Neural progenitor cell (in vitro differentiated cells): ENCODE data around the gene AMIGO1. TPM values are rescaled to one million over a fixed set of nuclear protein-coding genes. Genes with fewer than 3 reads are reported as not detected.

ENCODE experiments used
- DNase-seq: peaks from one replicate; pipeline ENCODE4 v3.0.0-alpha.2; 2016; ENCODE audit warnings: low spot score
- H2AFZ ChIP-seq: fragments of 200-600 bp; sonication (generic); replicated peaks from 2 replicates; pipeline ENCODE4 v1.6.1; 2016; ENCODE audit warnings: antibody characterized with exemption
- H3F3A ChIP-seq: fragments of 200-600 bp; sonication (generic); 2 replicates; pipeline ENCODE4 v1.6.1; 2016; ENCODE audit warnings: antibody characterized with exemption, low read depth
- H3K27ac ChIP-seq: fragments of 200-600 bp; sonication (generic); 2 replicates; pipeline ENCODE4 v1.5.1; 2016; ENCODE audit warnings: mild to moderate bottlenecking
- H3K27me3 ChIP-seq: fragments of 200-600 bp; sonication (generic); 2 replicates; pipeline ENCODE4 v1.6.1; 2016; ENCODE audit warnings: mild to moderate bottlenecking, moderate library complexity
- H3K36me3 ChIP-seq: fragments of 200-600 bp; sonication (generic); 2 replicates; pipeline ENCODE4 v1.5.1; 2016
- H3K4me1 ChIP-seq: fragments of 200-600 bp; sonication (generic); 2 replicates; pipeline ENCODE4 v1.6.1; 2016; ENCODE audit warnings: mixed run types
- H3K4me2 ChIP-seq: fragments of 200-600 bp; sonication (generic); 2 replicates; pipeline ENCODE4 v1.6.1; 2016
- H3K4me3 ChIP-seq: fragments of 200-600 bp; sonication (generic); 2 replicates; pipeline ENCODE4 v1.5.1; 2016
- H3K79me2 ChIP-seq: fragments of 200-600 bp; sonication (generic); 2 replicates; pipeline ENCODE4 v1.6.1; 2016; ENCODE audit warnings: low read depth
- H3K9ac ChIP-seq: fragments of 200-600 bp; sonication (generic); 2 replicates; pipeline ENCODE4 v1.6.1; 2016
- H3K9me3 ChIP-seq: fragments of 200-600 bp; sonication (generic); 2 replicates; pipeline ENCODE4 v1.5.1; 2016; ENCODE audit warnings: low read depth
- H4K20me1 ChIP-seq: fragments of 200-600 bp; sonication (generic); 2 replicates; pipeline ENCODE4 v1.6.1; 2016; ENCODE audit warnings: low read depth
- H3K27ac Mint-ChIP-seq: 3 replicates; pipeline ENCODE4 v1.8.0; 2021; ENCODE audit warnings: mixed read lengths
- H3K27me3 Mint-ChIP-seq: 2 replicates; pipeline ENCODE4 v1.8.0; 2022; ENCODE audit warnings: low read depth, mild to moderate bottlenecking, inconsistent platforms, moderate library complexity, mixed read lengths; ENCODE audit not compliant: insufficient read depth
- H3K36me3 Mint-ChIP-seq: 3 replicates; pipeline ENCODE4 v1.8.0; 2021; ENCODE audit warnings: mixed read lengths
- H3K4me1 Mint-ChIP-seq: 3 replicates; pipeline ENCODE4 v1.8.0; 2021; ENCODE audit warnings: mixed read lengths
- H3K4me3 Mint-ChIP-seq: 3 replicates; pipeline ENCODE4 v1.8.0; 2021; ENCODE audit warnings: mild to moderate bottlenecking, moderate library complexity, mixed read lengths
- H3K9me3 Mint-ChIP-seq: 3 replicates; pipeline ENCODE4 v1.8.0; 2020; ENCODE audit warnings: mixed read lengths
- EZH2 ChIP-seq: fragments of 200-600 bp; sonication (generic); IDR thresholded peaks from 2 replicates; pipeline ENCODE4 v1.6.1; 2017; ENCODE audit warnings: antibody characterized with exemption, mild to moderate bottlenecking, moderate library complexity
- EZH2phosphoT487 ChIP-seq: fragments of 200-600 bp; sonication (generic); IDR thresholded peaks from 2 replicates; pipeline ENCODE4 v1.6.1; 2017; ENCODE audit warnings: antibody characterized with exemption
- total RNA-seq: library from RNA; depleted of rRNA; stranded (reverse); fragments of >200 nt; gene quantifications from 2 replicates; pipeline ENCODE4 v1.2.3, GENCODE V29; 2015; ENCODE audit warnings: low replicate concordance
- TF ChIP-seq, protein P1 (sequence below): fragments of 200-600 bp; sonication (generic); IDR thresholded peaks from 2 replicates; pipeline ENCODE4 v1.5.1; 2017; ENCODE audit warnings: antibody characterized with exemption, mild to moderate bottlenecking

The AMIGO1 gene
- total RNA-seq, 1 donor from 2014 or later: 4.5 TPM

DNA sequence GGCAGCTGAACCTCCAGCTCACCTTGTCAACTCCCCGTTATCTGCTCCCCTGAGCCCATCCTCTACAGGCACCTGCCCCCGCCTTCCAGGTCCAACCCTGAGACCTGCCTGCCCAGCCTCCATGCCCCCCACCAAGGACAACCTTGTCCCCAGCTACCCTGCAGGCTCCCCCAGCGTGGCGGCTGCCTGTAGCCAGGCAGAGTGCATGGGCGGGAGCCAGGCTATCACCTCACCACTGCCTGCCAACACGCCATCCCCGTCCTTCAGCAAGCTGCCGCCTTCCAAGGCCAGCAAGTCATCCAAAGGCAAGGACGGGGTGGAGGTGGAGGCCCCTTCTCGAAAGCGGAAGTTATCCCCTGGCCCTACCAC, 18.6 kb downstream of the AMIGO1 start:
- Histone ChIP-seq H3K4me3 (no peak overlapping the region), H3K27ac (no peak overlapping the region), H3K27me3 (no peaks in the 10 kb centered on the region), H2AFZ (no peak overlapping the region), H3K4me1 (peaks cover 5% of the 10 kb centered on the region), H3K9ac (no peak overlapping the region), H4K20me1 (no peaks in the 10 kb centered on the region), H3K4me2 (no peak overlapping the region), H3K9me3 (no peaks in the 10 kb centered on the region), H3K79me2 (peaks cover 6% of the 10 kb centered on the region), H3F3A (peaks cover 14% of the 10 kb centered on the region), H3K36me3 (no peaks in the 10 kb centered on the region)
- H3K36me3 Mint-ChIP-seq: peaks cover 6% of the 10 kb centered on the region
- H3K9me3 Mint-ChIP-seq: no peaks in the 10 kb centered on the region
- no peak overlapping the region for H3K4me3 Mint-ChIP-seq
- peaks cover 16% of the 10 kb centered on the region for H3K27me3 Mint-ChIP-seq
- TF ChIP-seq EZH2 (no peak), EZH2phosphoT487 (no peak)
- TF ChIP-seq, protein P1, sequence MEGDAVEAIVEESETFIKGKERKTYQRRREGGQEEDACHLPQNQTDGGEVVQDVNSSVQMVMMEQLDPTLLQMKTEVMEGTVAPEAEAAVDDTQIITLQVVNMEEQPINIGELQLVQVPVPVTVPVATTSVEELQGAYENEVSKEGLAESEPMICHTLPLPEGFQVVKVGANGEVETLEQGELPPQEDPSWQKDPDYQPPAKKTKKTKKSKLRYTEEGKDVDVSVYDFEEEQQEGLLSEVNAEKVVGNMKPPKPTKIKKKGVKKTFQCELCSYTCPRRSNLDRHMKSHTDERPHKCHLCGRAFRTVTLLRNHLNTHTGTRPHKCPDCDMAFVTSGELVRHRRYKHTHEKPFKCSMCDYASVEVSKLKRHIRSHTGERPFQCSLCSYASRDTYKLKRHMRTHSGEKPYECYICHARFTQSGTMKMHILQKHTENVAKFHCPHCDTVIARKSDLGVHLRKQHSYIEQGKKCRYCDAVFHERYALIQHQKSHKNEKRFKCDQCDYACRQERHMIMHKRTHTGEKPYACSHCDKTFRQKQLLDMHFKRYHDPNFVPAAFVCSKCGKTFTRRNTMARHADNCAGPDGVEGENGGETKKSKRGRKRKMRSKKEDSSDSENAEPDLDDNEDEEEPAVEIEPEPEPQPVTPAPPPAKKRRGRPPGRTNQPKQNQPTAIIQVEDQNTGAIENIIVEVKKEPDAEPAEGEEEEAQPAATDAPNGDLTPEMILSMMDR: no peak
- H3K4me1 Mint-ChIP-seq: peaks cover 11% of the 10 kb centered on the region
- H3K27ac Mint-ChIP-seq: no peak overlapping the region
- no peak for DNase-seq

DNA sequence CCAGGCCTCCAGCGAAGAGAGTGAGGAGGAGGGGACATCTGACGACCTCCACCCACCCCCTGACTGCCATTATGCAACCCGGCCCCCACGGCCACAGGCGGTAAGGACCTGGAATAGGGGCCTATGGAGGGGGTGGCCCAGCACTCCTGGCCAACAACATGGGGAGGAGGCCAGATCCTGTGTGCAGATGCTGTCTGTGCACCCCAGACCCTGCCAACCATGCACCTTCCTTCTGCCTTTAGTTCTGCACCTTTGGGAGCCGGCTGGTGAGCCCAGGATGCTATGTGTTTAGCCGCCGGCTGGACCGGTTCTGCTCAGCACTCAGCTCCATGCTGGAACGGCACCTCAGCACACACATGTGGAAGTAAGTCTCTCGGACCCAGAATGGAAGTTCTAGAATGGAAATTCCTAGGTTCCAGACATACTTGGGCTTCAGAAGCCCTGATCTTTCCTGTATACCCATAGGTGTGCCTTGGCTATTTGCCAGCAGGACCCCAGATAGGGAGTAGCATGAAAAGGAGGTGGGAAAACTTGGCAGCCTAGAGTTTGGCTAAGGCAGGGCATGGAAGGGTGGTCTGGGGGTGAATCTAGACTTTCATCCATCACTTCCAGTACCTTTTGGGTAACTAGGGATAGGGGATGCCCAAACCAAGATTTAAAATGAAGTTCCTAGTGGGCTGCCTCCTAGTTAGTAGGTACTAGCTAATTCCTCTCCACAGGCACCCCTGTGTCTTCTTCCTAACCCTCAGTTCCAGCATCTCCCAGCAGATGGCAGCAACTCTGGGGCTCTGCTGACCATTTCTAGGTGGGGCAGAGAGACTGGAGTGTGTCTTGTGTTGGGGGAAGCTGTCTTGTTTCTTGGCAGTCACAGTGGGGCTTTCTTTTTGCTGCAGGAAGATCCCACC, 19.2 kb downstream of the AMIGO1 start:
- Mint-ChIP-seq H3K4me3 (no peak overlapping the region), H3K4me1 (peaks cover 14% of the 10 kb centered on the region)
- H3K36me3 ChIP-seq: no peaks in the 10 kb centered on the region

DNA sequence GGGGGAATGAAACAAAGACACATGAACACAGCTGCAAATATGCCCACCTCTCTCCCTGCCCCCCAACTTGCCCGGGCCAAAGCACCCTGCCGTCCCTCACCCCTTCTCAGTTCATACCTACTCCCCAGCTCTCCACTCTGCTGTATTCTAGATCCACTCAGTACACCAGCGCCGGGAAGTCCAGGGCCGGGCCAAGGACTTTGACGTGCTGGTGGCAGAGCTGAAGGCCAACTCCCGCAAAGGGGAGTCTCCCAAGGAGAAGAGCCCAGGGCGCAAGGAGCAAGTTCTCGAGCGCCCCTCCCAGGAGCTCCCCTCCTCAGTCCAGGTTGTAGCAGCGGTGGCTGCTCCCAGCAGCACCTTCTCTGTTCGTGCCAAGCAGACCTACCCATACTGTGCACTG, 20.8 kb downstream of the AMIGO1 start:
- Histone ChIP-seq H3F3A (peaks cover 8% of the 10 kb centered on the region), H3K4me2 (no peak overlapping the region), H3K4me3 (no peak overlapping the region), H2AFZ (no peak overlapping the region), H3K27me3 (no peaks in the 10 kb centered on the region), H3K27ac (no peak overlapping the region), H3K4me1 (peaks cover 8% of the 10 kb centered on the region), H3K36me3 (no peaks in the 10 kb centered on the region), H3K9ac (no peak overlapping the region), H3K79me2 (peaks cover 5% of the 10 kb centered on the region), H3K9me3 (no peaks in the 10 kb centered on the region), H4K20me1 (no peaks in the 10 kb centered on the region)
- Mint-ChIP-seq H3K27me3 (peaks cover 15% of the 10 kb centered on the region), H3K27ac (no peak overlapping the region), H3K9me3 (no peaks in the 10 kb centered on the region), H3K4me1 (peaks cover 10% of the 10 kb centered on the region), H3K4me3 (no peak overlapping the region), H3K36me3 (peaks cover 6% of the 10 kb centered on the region)
- TF ChIP-seq, protein P1: no peak
- no peak for TF ChIP-seq EZH2phosphoT487
- no peak for TF ChIP-seq EZH2
- no peak for DNase-seq

More for the DNA sequence above, 19.2 kb downstream of the AMIGO1 start:
- peak; percentile 73 for DNase-seq
- H3K9me3 ChIP-seq: no peaks in the 10 kb centered on the region
- H3K27me3 Mint-ChIP-seq: peaks cover 16% of the 10 kb centered on the region
- no peaks in the 10 kb centered on the region for H3K9me3 Mint-ChIP-seq
- no peak overlapping the region for H3K27ac ChIP-seq
- no peak overlapping the region for H2AFZ ChIP-seq
- H3K79me2 ChIP-seq: peaks cover 6% of the 10 kb centered on the region
- H3K4me3 ChIP-seq: no peak overlapping the region
- H3K36me3 Mint-ChIP-seq: peaks cover 6% of the 10 kb centered on the region
- H3K9ac ChIP-seq: no peak overlapping the region
- H3K4me1 ChIP-seq: peaks cover 5% of the 10 kb centered on the region
- H4K20me1 ChIP-seq: no peaks in the 10 kb centered on the region
- no peaks in the 10 kb centered on the region for H3K27me3 ChIP-seq
- H3F3A ChIP-seq: peaks cover 14% of the 10 kb centered on the region
- no peak for TF ChIP-seq EZH2phosphoT487
- TF ChIP-seq, protein P1: peak; percentile 77
- H3K4me2 ChIP-seq: no peak overlapping the region
- no peak overlapping the region for H3K27ac Mint-ChIP-seq
